HepG2 (cell line): ENCODE measurements around the gene CFAP61.

Source experiments
- BCL6 ChIP-seq: IDR thresholded peaks from 2 replicates; pipeline ENCODE4 v1.6.1; 2016; ENCODE audit warnings: missing genetic modification reagents, missing compliant biosample characterization
- CTCF ChIP-seq: sonication (generic); formaldehyde crosslinking; IDR thresholded peaks from 2 replicates; pipeline ENCODE4 v1.5.0; 2020; ENCODE audit warnings: mild to moderate bottlenecking, missing genetic modification reagents, moderate library complexity
- TBL1XR1 ChIP-seq: fragments of 150-350 bp; IDR thresholded peaks from 2 replicates; pipeline ENCODE4 v1.6.1; 2014; ENCODE audit warnings: borderline replicate concordance, low read length; ENCODE audit not compliant: partially characterized antibody
- ZNF224 ChIP-seq: sonication (generic); formaldehyde crosslinking; IDR thresholded peaks from 2 replicates; pipeline ENCODE4 v1.5.0; 2020; ENCODE audit warnings: mild to moderate bottlenecking, missing genetic modification reagents
- ZNF263 ChIP-seq: sonication (generic); formaldehyde crosslinking; IDR thresholded peaks from 2 replicates; pipeline ENCODE4 v1.4.0; 2020; ENCODE audit warnings: missing genetic modification reagents
- ZNF781 ChIP-seq: sonication (generic); formaldehyde crosslinking; IDR thresholded peaks from 2 replicates; pipeline ENCODE4 v1.5.1; 2020; ENCODE audit warnings: borderline replicate concordance, mild to moderate bottlenecking, missing genetic modification reagents; ENCODE audit errors: not compliant biosample characterization

- TF ChIP-seq ZNF224 (CRISPR knock-in tag) (no peak), BCL6 (CRISPR knock-in tag) (no peak), ZNF781 (CRISPR knock-in tag) (no peak), TBL1XR1 (no peak), CTCF (CRISPR knock-in tag) (no peak), ZNF263 (CRISPR knock-in tag) (no peak)
Measured at GRCh38 chr20:20031790-20032189, 20.5 kb upstream of the CFAP61 start.
